HG02642 (cell line): ENCODE data around the gene SH3RF3.
"Not testable (repeated sequence)": the region's sequence is repeated elsewhere in the genome, so short reads cannot be mapped to it uniquely, and the experiment has no call there.

ENCODE experiments used
- ATAC-seq: cut with Tn5 transposase; IDR thresholded peaks from one replicate; pipeline ENCODE4 v1.9.1; 2021; ENCODE audit warnings: mild to moderate bottlenecking; ENCODE audit not compliant: unreplicated experiment, poor library complexity

SH3RF3 gene

GRCh38 chr2:109154226-109154625, 25.2 kb downstream of the SH3RF3 start:
- ATAC-seq, result no peak

GRCh38 chr2:109155553-109156451, 26.8 kb downstream of the SH3RF3 start:
- no peak for ATAC-seq

DNA sequence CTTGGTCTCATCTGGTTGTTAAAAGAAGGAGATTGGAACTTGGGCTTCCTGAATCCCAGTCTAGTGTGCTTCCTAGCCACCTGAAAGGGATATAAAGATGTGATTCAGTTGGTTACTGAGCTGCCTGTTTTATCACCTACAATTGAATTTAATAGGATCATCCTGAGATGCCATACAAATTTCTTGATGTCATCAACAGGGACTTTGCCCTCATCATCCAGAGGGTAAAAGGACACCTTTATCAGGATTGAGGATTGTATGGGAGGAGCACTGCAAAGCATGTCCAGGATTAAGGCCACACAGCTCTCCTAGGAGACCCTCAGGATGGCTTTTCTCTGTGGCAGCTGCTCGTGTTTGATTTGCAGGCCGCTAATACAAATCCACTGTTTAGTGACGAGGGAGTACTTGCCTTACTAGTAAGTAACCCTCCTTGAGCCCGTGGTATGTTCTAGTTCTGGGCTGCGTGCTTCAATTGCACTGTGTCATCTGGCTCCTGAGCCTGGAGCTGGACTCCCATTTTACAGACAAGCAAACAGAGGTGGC, 28.6 kb downstream of the SH3RF3 start:
- ATAC-seq, result no peak

- no peak for ATAC-seq
Measured at GRCh38 chr2:109158237-109158636, 29.2 kb downstream of the SH3RF3 start.

DNA sequence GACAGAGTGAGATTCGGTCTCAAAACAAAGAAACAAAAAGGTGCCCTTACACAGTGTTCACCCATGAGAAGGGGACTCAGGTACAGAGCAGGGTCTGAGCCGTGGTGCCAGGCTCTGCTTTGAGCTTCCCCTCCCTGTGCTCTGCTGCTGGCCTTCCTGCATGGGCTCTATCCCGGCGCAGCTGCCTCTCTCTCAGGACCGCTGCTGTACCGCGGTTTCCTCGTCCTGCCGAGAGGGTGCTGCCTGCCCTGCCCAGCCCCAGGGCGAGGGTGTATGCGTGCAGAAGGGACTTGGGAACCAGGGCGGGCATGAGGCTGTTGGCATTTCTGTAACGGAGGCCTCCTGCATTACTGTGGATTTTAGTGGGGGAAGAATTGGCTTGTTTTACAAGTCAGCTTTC, 30.1 kb downstream of the SH3RF3 start:
- no peak for ATAC-seq

DNA sequence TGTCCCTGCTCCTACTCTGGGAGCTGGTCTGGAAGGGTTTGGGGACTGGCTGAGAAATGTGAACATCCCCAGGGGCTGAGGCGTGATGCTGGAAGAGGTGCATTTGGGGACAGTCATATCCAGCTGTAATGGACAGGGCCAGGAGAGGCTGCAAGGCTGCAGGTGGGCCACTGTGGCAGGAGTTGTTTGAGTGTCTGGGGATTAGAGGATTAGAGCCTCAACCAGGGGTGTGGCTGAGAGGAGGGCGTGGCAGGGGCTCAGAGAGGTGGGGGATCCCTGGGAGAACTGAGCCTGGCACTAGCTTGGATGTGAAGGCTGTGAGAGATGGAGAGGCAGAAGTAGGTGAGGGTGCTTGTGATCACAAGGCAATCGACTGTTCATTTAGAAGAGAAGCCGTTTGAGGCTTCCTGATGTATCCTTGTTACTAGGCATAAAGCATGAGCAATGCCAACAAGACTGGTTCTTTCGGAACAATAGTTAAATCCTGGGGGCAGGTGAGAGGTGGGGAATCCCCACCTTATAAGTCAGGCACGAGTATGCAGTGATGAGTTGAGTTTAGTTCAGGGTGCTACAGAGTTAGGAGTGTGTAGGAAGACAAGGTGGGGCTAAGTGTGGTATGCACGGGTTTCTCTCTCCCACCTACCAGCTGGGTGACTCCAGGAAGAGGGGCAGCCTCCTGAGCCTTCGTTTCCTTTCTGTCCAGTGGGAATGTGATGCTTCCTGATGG, 31.9 kb downstream of the SH3RF3 start:
- ATAC-seq, result no peak

GRCh38 chr2:109162367-109162766, 33.4 kb downstream of the SH3RF3 start:
- ATAC-seq, result not testable (repeated sequence)

GRCh38 chr2:109162999-109163398, 34.0 kb downstream of the SH3RF3 start:
- no peak for ATAC-seq

- no peak for ATAC-seq
Measured at GRCh38 chr2:109164311-109164710, 35.3 kb downstream of the SH3RF3 start.

DNA sequence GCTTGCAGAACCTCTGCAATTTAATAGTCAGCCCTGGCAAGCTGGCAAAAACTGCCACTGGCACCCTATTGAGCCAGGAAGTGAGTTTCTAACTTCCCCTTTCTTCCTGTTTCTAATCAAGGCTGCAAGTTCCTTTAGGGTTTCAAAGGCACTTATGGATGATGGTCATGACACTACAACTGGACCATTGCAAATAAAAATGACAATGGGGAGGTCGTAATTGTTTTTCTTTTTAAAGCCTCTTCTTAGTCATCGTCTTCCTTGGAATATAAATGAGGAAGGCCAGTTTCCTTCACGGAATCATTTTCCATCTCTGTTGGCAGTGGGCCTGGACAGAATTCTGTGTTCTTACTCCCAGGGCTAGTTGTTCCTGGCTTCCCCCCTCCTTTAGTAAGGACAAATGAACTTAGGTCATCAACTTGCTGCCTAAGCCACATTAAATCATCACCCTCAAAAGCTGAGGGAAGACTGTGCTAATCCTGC, 35.8 kb downstream of the SH3RF3 start:
- no peak for ATAC-seq

- ATAC-seq, result no peak
Measured at GRCh38 chr2:109166811-109167210, 37.8 kb downstream of the SH3RF3 start.

DNA sequence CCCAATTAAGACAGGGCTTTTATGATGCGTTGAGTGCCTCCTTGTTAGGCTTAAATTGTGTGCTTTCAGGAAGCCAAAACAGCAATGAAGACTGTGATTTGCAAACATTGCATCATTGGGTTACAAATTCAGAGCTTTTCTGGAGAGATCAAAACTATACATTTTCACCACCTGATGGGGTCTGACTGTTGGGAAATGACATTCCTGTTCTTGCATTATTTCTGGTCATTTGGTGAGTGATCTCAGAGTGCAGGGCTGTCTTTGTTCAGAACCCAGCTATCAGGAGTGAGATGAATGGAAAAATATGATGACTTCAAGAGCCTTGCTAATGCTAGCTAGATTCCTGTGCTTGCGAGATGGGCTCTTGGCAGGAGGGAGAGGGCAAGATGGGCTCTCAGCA, 39.1 kb downstream of the SH3RF3 start:
- ATAC-seq, result no peak

DNA sequence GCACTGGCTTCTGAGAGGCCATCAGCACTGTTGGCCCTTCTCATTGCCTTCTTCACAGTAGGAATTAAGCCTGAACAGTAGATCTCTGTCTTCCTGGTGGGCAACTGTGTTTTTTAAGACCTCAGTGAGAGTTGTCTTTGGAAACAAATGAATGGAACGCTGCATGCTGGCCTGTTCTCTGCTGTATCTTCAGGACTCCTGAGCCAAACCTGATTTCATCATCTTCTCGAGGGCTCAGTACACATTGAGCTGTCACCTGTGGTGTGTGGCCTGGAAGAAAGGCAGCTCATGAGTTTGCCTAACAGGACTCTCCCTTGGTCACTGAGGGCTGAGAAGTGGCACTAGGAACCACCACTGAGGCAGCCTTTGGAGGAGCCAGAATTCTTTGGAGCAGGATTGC, 39.7 kb downstream of the SH3RF3 start:
- no peak for ATAC-seq

DNA sequence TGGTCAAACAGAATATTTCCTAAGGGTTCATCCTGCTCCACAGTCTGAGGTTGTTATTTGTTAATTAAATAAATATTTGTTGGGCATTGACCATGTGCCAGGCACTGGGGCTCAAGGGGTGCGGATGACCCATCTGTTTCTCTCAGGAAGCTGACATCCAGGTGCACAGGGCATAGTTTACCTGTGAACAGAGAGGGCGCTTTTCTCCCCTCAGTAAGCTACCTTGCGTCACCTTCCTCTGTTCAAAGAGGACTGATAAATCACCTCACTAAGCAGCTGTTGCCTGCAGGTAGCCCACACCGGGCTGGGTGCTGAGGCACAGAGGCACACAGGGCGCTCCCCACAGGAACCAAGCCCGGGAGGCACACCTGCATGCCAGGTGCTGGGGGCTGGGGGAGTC, 41.6 kb downstream of the SH3RF3 start:
- no peak for ATAC-seq

DNA sequence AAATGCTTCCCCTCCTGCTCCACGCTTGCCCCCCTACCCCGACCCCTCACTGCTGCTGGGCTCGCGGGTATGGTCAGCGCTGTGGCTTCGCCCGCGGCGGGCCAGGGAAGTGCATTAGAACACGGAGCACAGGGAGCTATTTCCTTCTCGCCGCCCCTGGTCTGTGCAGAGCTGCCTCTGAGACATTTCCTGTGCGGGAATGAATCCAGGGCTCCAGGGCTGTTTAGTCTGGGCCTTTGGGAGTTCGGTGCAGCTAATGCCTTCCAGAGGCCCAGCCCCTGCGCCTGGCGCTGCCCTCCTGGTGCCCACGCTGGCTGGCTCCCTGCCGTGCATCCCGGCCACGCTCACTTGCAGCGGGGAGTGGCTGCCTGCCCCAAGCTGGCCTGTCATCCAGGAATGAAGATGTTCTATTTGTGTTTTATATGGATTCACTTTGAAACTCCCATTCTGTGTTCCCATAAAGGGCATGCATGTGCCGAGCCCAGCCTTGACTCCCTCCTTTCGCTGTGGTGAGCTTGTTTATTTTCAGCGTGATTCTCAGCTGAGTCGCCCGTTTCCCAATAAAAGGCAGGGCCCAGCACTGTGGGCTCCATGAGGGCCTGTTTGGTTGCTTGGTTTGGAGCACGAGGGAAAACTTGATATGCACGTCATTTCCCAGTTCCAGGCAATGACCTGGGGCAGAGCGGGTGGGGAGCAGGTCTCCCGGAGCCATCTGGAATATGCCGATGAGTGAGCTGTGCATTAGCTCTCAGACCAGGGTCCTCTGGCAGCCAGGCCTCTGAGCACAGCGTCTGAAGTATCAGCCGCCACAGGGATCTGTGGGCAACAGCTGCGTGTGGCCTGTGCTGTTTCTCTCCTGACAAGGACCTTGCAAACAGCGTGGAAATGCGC, 42.7 kb downstream of the SH3RF3 start:
- ATAC-seq, result no peak

GRCh38 chr2:109172556-109173105, 43.6 kb downstream of the SH3RF3 start:
- ATAC-seq, result no peak

GRCh38 chr2:109173311-109174171, 44.5 kb downstream of the SH3RF3 start:
- ATAC-seq, result no peak

DNA sequence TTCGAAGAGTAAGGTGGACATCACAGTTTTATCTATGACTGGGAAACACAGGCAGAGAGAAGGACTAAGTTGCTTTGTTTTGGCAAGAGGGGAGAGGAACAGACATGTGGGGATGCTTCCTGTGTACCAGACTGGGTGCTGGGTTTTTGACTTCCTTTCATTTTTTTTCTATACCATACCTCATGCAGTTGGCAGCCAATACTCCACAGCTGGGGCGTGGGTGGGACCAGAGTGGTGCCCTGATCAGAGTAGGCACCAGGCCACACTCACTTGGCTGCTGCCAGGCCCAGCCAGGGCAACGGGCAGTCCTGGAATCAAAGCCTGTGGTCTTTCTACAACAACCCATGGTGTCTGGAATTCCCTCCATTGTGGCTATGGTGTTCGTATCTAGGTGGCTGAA, 45.2 kb downstream of the SH3RF3 start:
- ATAC-seq, result no peak
